Measurements from ENCODE around the gene KSR1.

GRCh38 chr17:27596096-27596495 lies 139.8 kb downstream of the KSR1 start:
- no peak for TF ChIP-seq CTCF (IDR thresholded peaks at IDR 0.05; ENCODE audit: insufficient read depth, low read depth, low read length)
- TF ChIP-seq EZH2 (IDR thresholded peaks at IDR 0.05; ENCODE audit: insufficient read depth, low read length), result no peak
